ENCODE results near the gene MAJIN.
A peak's percentile ranks its signal among the peaks of the same experiment; 100 is the strongest.

Gene MAJIN

DNA sequence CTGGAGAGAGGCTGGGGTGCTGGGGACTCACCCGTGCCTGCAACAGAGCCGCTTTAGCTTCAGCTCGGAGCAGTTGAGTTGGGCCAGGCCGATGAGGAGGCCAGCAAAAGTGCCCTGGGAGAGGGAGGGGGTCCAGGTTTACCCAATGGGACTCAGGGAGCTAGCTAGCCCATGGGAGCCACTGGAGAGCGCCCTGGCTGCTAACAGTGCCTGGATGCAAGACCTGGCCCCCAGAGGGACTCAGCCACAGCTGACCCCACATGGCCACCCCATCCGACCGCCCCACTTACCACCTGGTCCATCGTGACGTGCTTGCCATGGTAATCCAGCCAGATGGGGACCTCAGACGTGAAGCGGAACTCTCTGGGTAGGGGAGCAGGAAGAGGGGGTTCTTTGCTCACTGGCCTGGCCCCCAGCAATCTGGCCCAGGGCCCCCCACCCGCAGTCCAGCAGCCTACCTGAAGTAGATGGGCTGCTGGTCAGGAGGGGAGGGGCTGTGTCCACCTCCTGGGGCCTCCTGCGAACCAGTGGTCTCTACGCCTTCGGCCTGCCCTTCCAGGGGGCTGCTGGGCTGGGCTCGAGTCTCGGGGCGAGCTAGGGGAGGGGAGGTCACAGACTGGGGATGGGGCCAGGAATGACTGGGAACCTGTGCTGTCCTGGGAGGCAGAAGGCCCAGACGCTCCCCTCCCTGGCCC is 74.4 kb downstream of the MAJIN start:
- no peak for TF ChIP-seq ZNF544 (tag by site-specific recombination; IDR thresholded peaks at IDR 0.05)
- TF ChIP-seq, protein P1, sequence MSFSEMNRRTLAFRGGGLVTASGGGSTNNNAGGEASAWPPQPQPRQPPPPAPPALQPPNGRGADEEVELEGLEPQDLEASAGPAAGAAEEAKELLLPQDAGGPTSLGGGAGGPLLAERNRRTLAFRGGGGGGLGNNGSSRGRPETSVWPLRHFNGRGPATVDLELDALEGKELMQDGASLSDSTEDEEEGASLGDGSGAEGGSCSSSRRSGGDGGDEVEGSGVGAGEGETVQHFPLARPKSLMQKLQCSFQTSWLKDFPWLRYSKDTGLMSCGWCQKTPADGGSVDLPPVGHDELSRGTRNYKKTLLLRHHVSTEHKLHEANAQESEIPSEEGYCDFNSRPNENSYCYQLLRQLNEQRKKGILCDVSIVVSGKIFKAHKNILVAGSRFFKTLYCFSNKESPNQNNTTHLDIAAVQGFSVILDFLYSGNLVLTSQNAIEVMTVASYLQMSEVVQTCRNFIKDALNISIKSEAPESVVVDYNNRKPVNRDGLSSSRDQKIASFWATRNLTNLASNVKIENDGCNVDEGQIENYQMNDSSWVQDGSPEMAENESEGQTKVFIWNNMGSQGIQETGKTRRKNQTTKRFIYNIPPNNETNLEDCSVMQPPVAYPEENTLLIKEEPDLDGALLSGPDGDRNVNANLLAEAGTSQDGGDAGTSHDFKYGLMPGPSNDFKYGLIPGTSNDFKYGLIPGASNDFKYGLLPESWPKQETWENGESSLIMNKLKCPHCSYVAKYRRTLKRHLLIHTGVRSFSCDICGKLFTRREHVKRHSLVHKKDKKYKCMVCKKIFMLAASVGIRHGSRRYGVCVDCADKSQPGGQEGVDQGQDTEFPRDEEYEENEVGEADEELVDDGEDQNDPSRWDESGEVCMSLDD (tag by site-specific recombination; IDR thresholded peaks at IDR 0.05): no peak
- no peak for TF ChIP-seq ZNF837 (tag by site-specific recombination; IDR thresholded peaks at IDR 0.05)
- TF ChIP-seq, protein P2, sequence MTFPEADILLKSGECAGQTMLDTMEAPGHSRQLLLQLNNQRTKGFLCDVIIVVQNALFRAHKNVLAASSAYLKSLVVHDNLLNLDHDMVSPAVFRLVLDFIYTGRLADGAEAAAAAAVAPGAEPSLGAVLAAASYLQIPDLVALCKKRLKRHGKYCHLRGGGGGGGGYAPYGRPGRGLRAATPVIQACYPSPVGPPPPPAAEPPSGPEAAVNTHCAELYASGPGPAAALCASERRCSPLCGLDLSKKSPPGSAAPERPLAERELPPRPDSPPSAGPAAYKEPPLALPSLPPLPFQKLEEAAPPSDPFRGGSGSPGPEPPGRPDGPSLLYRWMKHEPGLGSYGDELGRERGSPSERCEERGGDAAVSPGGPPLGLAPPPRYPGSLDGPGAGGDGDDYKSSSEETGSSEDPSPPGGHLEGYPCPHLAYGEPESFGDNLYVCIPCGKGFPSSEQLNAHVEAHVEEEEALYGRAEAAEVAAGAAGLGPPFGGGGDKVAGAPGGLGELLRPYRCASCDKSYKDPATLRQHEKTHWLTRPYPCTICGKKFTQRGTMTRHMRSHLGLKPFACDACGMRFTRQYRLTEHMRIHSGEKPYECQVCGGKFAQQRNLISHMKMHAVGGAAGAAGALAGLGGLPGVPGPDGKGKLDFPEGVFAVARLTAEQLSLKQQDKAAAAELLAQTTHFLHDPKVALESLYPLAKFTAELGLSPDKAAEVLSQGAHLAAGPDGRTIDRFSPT (tag by site-specific recombination; IDR thresholded peaks at IDR 0.05): no peak
- TF ChIP-seq ZNF146 (tag by site-specific recombination; IDR thresholded peaks at IDR 0.05): no peak
- TF ChIP-seq, protein P3, sequence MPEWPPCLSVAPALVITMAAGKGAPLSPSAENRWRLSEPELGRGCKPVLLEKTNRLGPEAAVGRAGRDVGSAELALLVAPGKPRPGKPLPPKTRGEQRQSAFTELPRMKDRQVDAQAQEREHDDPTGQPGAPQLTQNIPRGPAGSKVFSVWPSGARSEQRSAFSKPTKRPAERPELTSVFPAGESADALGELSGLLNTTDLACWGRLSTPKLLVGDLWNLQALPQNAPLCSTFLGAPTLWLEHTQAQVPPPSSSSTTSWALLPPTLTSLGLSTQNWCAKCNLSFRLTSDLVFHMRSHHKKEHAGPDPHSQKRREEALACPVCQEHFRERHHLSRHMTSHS (tag by site-specific recombination; IDR thresholded peaks at IDR 0.05): no peak
- no peak for TF ChIP-seq ZNF621 (tag by site-specific recombination; IDR thresholded peaks at IDR 0.05)
- TF ChIP-seq REPIN1 (tag by site-specific recombination; IDR thresholded peaks at IDR 0.05; ENCODE audit: low read depth): no peak
- no peak for TF ChIP-seq ZNF404 (tag by site-specific recombination; IDR thresholded peaks at IDR 0.05)
- no peak for TF ChIP-seq ZNF623 (tag by site-specific recombination; IDR thresholded peaks at IDR 0.05)
- no peak for TF ChIP-seq ZNF302 (tag by site-specific recombination; IDR thresholded peaks at IDR 0.05; ENCODE audit: low read depth)
- no peak for TF ChIP-seq ZNF654 (tag by site-specific recombination; IDR thresholded peaks at IDR 0.05; ENCODE audit: low read depth)
- no peak for TF ChIP-seq ZNF600 (tag by site-specific recombination; IDR thresholded peaks at IDR 0.05)
- no peak for TF ChIP-seq SETDB1 (IDR thresholded peaks at IDR 0.05; ENCODE audit: insufficient read length, low read length)
- TF ChIP-seq ZNF558 (tag by site-specific recombination; IDR thresholded peaks at IDR 0.05): no peak
- no peak for TF ChIP-seq ZNF768 (tag by site-specific recombination; IDR thresholded peaks at IDR 0.05)
- ChIA-PET POLR2A (no interaction called here), CTCF (interaction anchor here (1.5 to 9.4 kb wide), 2 partner anchors 9 to 50 kb away, joined by 3 to 111 read pairs; no protein-coding TSS in a partner anchor)
- H3K4me1 ChIP-seq (ENCODE audit: control insufficient read depth, insufficient read depth, low read length): no peaks in the 10 kb centered on the region
- H3K9me3 ChIP-seq (ENCODE audit: control insufficient read depth, insufficient read depth, low read depth, low read length): no peaks in the 10 kb centered on the region
- no peak overlapping the region for H3K27ac ChIP-seq (ENCODE audit: extremely low read depth, low read depth, low read length)
- H3K4me3 ChIP-seq (ENCODE audit: low read depth, low read length): no peak overlapping the region
- H3K36me3 ChIP-seq (ENCODE audit: control insufficient read depth in 2 of 2, insufficient read depth in 1 of 2, low read length in 2 of 2): peaks cover 0 to 69% of the 10 kb centered on the region in 2 experiments; a peak in 2 of 3 replicates

DNA sequence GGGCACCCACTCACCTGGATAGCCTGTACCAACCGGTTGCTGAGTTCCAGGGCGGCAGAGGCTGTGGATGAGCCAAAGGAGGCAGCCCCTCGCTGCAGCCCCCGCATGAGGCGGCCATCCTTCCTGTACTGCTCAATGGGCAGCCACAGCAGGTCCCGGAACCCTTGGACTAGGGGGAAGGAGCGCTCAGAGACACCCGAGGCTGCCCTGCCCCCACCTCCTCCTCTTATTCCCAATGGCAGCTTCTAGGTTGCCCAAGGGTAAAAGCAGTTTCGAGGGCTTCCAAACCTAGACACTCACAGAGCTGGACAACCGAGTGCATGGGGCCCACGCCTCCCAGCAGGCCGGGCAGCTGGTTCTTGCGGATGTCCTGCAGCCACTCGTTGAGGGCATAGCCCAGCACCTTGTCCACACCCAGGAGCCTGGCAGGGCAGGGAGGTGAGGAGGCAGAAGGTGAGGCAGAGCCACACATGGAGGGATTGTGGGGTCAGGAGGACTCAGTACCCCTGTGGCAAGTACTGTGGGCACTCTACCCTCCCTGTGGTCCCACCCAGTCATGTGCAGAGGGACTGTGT is 75.4 kb downstream of the MAJIN start:
- ChIA-PET POLR2A (interaction anchor here (0.9 to 1.2 kb wide), 2 partner anchors 21 to 31 kb away, joined by 3 to 4 read pairs; no protein-coding TSS in a partner anchor), CTCF (interaction anchor here (0.5 to 9.4 kb wide), 3 partner anchors 8 to 85 kb away, joined by 3 to 111 read pairs (median 5); no protein-coding TSS in a partner anchor)
- H3K9me3 ChIP-seq (ENCODE audit: control insufficient read depth, insufficient read depth, low read depth, low read length): no peaks in the 10 kb centered on the region
- H3K27ac ChIP-seq (ENCODE audit: extremely low read depth, low read depth, low read length): no peak overlapping the region
- TF ChIP-seq, protein P4, sequence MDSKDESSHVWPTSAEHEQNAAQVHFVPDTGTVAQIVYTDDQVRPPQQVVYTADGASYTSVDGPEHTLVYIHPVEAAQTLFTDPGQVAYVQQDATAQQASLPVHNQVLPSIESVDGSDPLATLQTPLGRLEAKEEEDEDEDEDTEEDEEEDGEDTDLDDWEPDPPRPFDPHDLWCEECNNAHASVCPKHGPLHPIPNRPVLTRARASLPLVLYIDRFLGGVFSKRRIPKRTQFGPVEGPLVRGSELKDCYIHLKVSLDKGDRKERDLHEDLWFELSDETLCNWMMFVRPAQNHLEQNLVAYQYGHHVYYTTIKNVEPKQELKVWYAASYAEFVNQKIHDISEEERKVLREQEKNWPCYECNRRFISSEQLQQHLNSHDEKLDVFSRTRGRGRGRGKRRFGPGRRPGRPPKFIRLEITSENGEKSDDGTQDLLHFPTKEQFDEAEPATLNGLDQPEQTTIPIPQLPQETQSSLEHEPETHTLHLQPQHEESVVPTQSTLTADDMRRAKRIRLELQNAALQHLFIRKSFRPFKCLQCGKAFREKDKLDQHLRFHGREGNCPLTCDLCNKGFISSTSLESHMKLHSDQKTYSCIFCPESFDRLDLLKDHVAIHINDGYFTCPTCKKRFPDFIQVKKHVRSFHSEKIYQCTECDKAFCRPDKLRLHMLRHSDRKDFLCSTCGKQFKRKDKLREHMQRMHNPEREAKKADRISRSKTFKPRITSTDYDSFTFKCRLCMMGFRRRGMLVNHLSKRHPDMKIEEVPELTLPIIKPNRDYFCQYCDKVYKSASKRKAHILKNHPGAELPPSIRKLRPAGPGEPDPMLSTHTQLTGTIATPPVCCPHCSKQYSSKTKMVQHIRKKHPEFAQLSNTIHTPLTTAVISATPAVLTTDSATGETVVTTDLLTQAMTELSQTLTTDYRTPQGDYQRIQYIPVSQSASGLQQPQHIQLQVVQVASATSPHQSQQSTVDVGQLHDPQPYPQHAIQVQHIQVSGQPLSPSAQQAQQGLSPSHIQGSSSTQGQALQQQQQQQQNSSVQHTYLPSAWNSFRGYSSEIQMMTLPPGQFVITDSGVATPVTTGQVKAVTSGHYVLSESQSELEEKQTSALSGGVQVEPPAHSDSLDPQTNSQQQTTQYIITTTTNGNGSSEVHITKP (tag by site-specific recombination; IDR thresholded peaks at IDR 0.05): peak; percentile 75
- TF ChIP-seq, protein P5, sequence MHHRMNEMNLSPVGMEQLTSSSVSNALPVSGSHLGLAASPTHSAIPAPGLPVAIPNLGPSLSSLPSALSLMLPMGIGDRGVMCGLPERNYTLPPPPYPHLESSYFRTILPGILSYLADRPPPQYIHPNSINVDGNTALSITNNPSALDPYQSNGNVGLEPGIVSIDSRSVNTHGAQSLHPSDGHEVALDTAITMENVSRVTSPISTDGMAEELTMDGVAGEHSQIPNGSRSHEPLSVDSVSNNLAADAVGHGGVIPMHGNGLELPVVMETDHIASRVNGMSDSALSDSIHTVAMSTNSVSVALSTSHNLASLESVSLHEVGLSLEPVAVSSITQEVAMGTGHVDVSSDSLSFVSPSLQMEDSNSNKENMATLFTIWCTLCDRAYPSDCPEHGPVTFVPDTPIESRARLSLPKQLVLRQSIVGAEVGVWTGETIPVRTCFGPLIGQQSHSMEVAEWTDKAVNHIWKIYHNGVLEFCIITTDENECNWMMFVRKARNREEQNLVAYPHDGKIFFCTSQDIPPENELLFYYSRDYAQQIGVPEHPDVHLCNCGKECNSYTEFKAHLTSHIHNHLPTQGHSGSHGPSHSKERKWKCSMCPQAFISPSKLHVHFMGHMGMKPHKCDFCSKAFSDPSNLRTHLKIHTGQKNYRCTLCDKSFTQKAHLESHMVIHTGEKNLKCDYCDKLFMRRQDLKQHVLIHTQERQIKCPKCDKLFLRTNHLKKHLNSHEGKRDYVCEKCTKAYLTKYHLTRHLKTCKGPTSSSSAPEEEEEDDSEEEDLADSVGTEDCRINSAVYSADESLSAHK (tag by site-specific recombination; IDR thresholded peaks at IDR 0.05): peak; percentile 99
- TF ChIP-seq ZNF324 (tag by site-specific recombination; IDR thresholded peaks at IDR 0.05): no peak
- H3K4me1 ChIP-seq (ENCODE audit: control insufficient read depth, insufficient read depth, low read length): no peaks in the 10 kb centered on the region
- peaks cover 0 to 61% of the 10 kb centered on the region in 2 experiments; a peak in 2 of 3 replicates for H3K36me3 ChIP-seq (ENCODE audit: control insufficient read depth in 2 of 2, insufficient read depth in 1 of 2, low read length in 2 of 2)
- H3K4me3 ChIP-seq (ENCODE audit: low read depth, low read length): no peak overlapping the region

All from HEK293 (cell line).